ENCODE measurements around the gene DMD. TPM values are rescaled to one million over a fixed set of nuclear protein-coding genes. Genes with fewer than 3 reads are reported as not detected.

DMD gene
- total and polyA plus RNA-seq, 2 of the 8 experiments (the other 6 are each of a cell fraction or from before 2014, with no cell fraction given), result 4.8 to 7.4 TPM

GRCh38 chrX:31542566-31542965 lies 1668.8 kb downstream of the DMD start:
- H3K9me3 ChIP-seq (ENCODE audit: insufficient read depth in 2 of 2, low read depth in 1 of 2, low read length in 1 of 2), result no peaks in the 10 kb centered on the region
- H3K4me2 ChIP-seq (ENCODE audit: insufficient read depth in 1 of 2, low read depth in 2 of 2, low read length in 2 of 2), result no peak overlapping the region
- no peak overlapping the region for H3K4ac ChIP-seq (replicated peaks; ENCODE audit: insufficient read length, low read depth, low read length)
- TF ChIP-seq CREB1 (IDR thresholded peaks at IDR 0.05), result no peak
- no peak overlapping the region for H2BK20ac ChIP-seq (ENCODE audit: low read length)
- no peak overlapping the region for H2BK15ac ChIP-seq (ENCODE audit: low read length)
- H3K23me2 ChIP-seq (ENCODE audit: low read depth, low read length), result no peaks in the 10 kb centered on the region
- no peak overlapping the region for H2BK120ac ChIP-seq (replicated peaks; ENCODE audit: low read depth, low read length)
- no peaks in the 10 kb centered on the region for H3K79me1 ChIP-seq (ENCODE audit: low read depth, low read length)
- H3K56ac ChIP-seq (replicated peaks; ENCODE audit: insufficient read length, low read depth, low read length), result no peak overlapping the region
- H3K18ac ChIP-seq (ENCODE audit: extremely low read depth, low read length), result no peak overlapping the region
- no peaks in the 10 kb centered on the region for H3K27me3 ChIP-seq (replicated peaks in 1 of 4; ENCODE audit: control insufficient read depth in 3 of 4, extremely low read depth in 1 of 4, insufficient read depth in 3 of 4, low read length in 3 of 4)
- no peak for DNase-seq (ENCODE audit: low read depth in 1 of 2, low spot score in 2 of 2)
- no peak overlapping the region for H2BK5ac ChIP-seq (ENCODE audit: low read depth, low read length)
- no peak overlapping the region for H4K8ac ChIP-seq (ENCODE audit: extremely low read depth, insufficient read depth, low read length)
- CTCF ChIA-PET (ENCODE audit: partially characterized antibody), result no interaction called here
- no peak overlapping the region for H3K4me3 ChIP-seq (ENCODE audit: extremely low read depth in 1 of 4, insufficient read depth in 2 of 4, low read depth in 3 of 4, low read length in 4 of 4)
- no peaks in the 10 kb centered on the region for H4K20me1 ChIP-seq (replicated peaks in 1 of 2; ENCODE audit: control insufficient read depth in 1 of 2, insufficient read depth in 2 of 2, low read length in 2 of 2)
- no peak overlapping the region for H3K14ac ChIP-seq (ENCODE audit: insufficient read length)
- H3K9ac ChIP-seq (replicated peaks in 1 of 4; ENCODE audit: extremely low read depth in 1 of 4, low read depth in 3 of 4, low read length in 3 of 4), result no peak overlapping the region
- no peak overlapping the region for H3K23ac ChIP-seq (ENCODE audit: insufficient read length)
- H2AK5ac ChIP-seq (ENCODE audit: low read depth, low read length), result no peak overlapping the region
- WGBS, 2 experiments (ENCODE audit: extremely low coverage in 1 of 2, insufficient coverage in 1 of 2, insufficient read length in 1 of 2, insufficient replicate concordance in 2 of 2, low coverage in 1 of 2, low lambda C conversion rate in 2 of 2, missing lambda C conversion rate in 1 of 2), result 100% methylated on average over 2 of the region's 2 CpGs; no CpG with 5 or more reads in 1 of the 2 experiments
- FAIRE-seq, result no peak
- H3K36me3 ChIP-seq (ENCODE audit: control insufficient read depth in 2 of 4, insufficient read depth in 4 of 4, low read length in 3 of 4), result no peaks in the 10 kb centered on the region
- POLR2A ChIA-PET (ENCODE audit: partially characterized antibody), result no interaction called here
- no peaks in the 10 kb centered on the region; a peak in 2 of 7 replicates for H3K4me1 ChIP-seq (replicated peaks in 1 of 4; ENCODE audit: control insufficient read depth in 3 of 4, insufficient read depth in 4 of 4, low read length in 3 of 4)
- H2BK12ac ChIP-seq (ENCODE audit: low read depth, low read length), result no peak overlapping the region
- H2AFZ ChIP-seq (ENCODE audit: low read length), result no peak overlapping the region
- H4K5ac ChIP-seq (ENCODE audit: insufficient read length, low read depth, low read length), result no peak overlapping the region
- no peaks in the 10 kb centered on the region for H3K79me2 ChIP-seq (ENCODE audit: control insufficient read depth in 1 of 2, insufficient read depth in 2 of 2, low read length in 2 of 2)
- H4K91ac ChIP-seq (replicated peaks; ENCODE audit: insufficient read length, low read length), result no peak overlapping the region
- H3K27ac ChIP-seq (ENCODE audit: low read depth, low read length), result no peak overlapping the region

Data from H1 (cell line).